NOMO-1 treated with DMSO at 0.1 percent for 48 hours (cell line): ENCODE results near the gene SNED1.

Experiments
- DNase-seq: peaks from one replicate; lab custom pipeline; 2025; ENCODE audit not compliant: unreplicated experiment; lab: John Stamatoyannopoulos, UW

The SNED1 gene

GRCh38 chr2:240997856-240998705 is at the start of gene SNED1:
Gene SNED1, plus strand, starts transcription at chr2:240998618. Its CDS starts 220 bp downstream, at chr2:240998838.
- DNase-seq = peak; percentile 73

GRCh38 chr2:240948905-240949790 is 49.3 kb upstream of the SNED1 start:
- DNase-seq = no peak

- no peak for DNase-seq
These were observed 48.4 kb upstream of the SNED1 start for GRCh38 chr2:240949791-240950705.

GRCh38 chr2:240951045-240951594 is 47.3 kb upstream of the SNED1 start:
- no peak for DNase-seq

GRCh38 chr2:240952496-240953246 is 45.7 kb upstream of the SNED1 start:
- no peak for DNase-seq

GRCh38 chr2:240953426-240954410 is 44.7 kb upstream of the SNED1 start:
- no peak for DNase-seq

GRCh38 chr2:240954436-240955305 is 43.7 kb upstream of the SNED1 start:
- DNase-seq = peak; percentile 17

- no peak for DNase-seq
These were observed 42.9 kb upstream of the SNED1 start for GRCh38 chr2:240955306-240956170.

GRCh38 chr2:240956171-240956934 is 42.1 kb upstream of the SNED1 start:
- no peak for DNase-seq

- DNase-seq = no peak
These were observed 41.3 kb upstream of the SNED1 start for GRCh38 chr2:240956935-240957655.

- no peak for DNase-seq
These were observed 40.6 kb upstream of the SNED1 start for GRCh38 chr2:240957656-240958365.

- DNase-seq = no peak
These were observed 39.8 kb upstream of the SNED1 start for GRCh38 chr2:240958366-240959213.

- DNase-seq = no peak
These were observed 39.0 kb upstream of the SNED1 start for GRCh38 chr2:240959214-240959940.
